ENCODE data around the gene ZC3H12A.

DNA sequence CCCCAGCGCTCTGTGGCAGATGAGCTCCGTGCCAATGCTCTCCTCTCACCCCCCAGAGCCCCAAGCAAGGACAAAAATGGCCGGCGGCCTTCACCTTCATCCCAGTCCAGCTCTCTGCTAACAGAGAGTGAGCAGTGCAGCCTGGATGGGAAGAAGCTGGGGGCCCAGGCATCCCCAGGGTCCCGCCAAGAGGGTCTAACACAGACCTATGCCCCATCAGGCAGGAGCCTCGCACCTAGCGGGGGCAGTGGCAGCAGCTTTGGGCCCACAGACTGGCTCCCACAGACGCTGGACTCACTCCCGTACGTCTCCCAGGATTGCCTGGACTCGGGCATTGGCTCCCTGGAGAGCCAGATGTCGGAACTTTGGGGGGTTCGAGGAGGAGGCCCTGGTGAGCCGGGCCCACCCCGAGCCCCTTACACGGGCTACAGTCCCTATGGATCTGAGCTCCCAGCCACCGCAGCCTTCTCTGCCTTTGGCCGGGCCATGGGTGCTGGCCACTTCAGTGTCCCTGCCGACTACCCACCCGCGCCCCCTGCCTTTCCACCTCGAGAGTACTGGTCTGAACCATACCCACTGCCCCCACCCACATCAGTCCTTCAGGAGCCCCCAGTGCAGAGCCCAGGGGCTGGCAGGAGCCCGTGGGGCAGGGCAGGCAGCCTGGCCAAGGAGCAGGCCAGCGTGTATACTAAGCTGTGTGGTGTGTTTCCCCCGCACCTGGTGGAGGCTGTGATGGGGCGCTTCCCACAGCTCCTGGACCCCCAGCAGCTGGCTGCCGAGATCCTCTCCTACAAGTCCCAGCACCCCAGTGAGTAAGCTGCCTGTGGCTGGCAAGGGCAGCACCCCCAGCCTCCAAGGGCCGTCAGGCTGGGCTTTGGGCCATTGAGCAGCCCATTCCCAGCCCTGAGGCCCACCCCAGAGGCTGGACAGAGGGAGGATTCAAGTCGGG is 8.7 kb downstream of the ZC3H12A start:
- TF ChIP-seq CTCF (conservative IDR thresholded peaks at IDR 0.05; ENCODE audit: low read depth in 2 of 2) (no peak), EZH2 (IDR thresholded peaks at IDR 0.05; ENCODE audit: low read depth, unreplicated experiment) (no peak), EZH2phosphoT487 (IDR thresholded peaks at IDR 0.05; ENCODE audit: unreplicated experiment) (no peak), REST (IDR thresholded peaks at IDR 0.05; ENCODE audit: unreplicated experiment) (no peak), POLR2AphosphoS5 (IDR thresholded peaks at IDR 0.05; ENCODE audit: low read depth) (no peak)

All from GM23338 (cell line).